K562 (cell line): ENCODE data around the gene GLI3. TPM values are rescaled to one million over a fixed set of nuclear protein-coding genes. Genes with fewer than 3 reads are reported as not detected.

Experiments used
- ATAC-seq: fragments of 200-7000 bp; cut with Tn5 transposase; 3 replicates; pipeline ENCODE4 v1.9.1; 2020; ENCODE audit warnings: moderate library complexity
- BruUV-seq: library from RNA; stranded (reverse); fragments of 400-500 nt; replicated peaks from 2 replicates; lab custom pipeline; 2021; lab: Mats Ljungman, UMichigan
- CTCF ChIA-PET: fragments of 300-600 bp; formaldehyde crosslinking; extraction: SDS; loops from one replicate; lab custom pipeline; 2021; ENCODE audit warnings: low intra/inter-chr PET ratio; lab: Yijun Ruan, JAX
- POLR2A ChIA-PET: fragments of 300-600, 350-650 bp; sonication (Branson Sonifier 250); formaldehyde crosslinking; extraction: SDS; loops from one replicate; lab custom pipeline; 2021; ENCODE audit warnings: antibody characterized with exemption, inconsistent platforms; lab: Yijun Ruan, JAX
- DNase-seq, 4 experiments: peaks; one replicate each; pipeline versions ENCODE4 v3.0.0 to v3.0.0-alpha.2; 2011 to 2018; ENCODE audit warnings: low spot score in 3 of 4, mixed read lengths in 3 of 4; ENCODE audit errors: extremely low read depth in 1 of 4
- FAIRE-seq: peaks from 2 replicates; lab custom pipeline; 2011; peaks lifted over from hg19 to GRCh38; lab: Jason Lieb, UNC
- H2AFZ ChIP-seq: 2 replicates; pipeline ENCODE4 v1.6.0; 2011; ENCODE audit warnings: low read depth, low read length, control low read depth, inconsistent platforms
- H3K27ac ChIP-seq: fragments of 200-600 bp; 3 replicates; pipeline ENCODE4 v1.8.0; 2011; ENCODE audit warnings: low read depth, mild to moderate bottlenecking, control low read depth, inconsistent platforms, low read length, moderate library complexity, mixed read lengths; ENCODE audit errors: extremely low read depth
- H3K27me3 ChIP-seq, 2 experiments: fragments of 300-600 bp in 1 of 2; 2 replicates in 1 of 2; 3 replicates in 1 of 2; pipeline versions ENCODE4 v1.6.0 to v1.8.0; 2011; ENCODE audit warnings: inconsistent platforms in 2 of 2, low read length in 2 of 2, mild to moderate bottlenecking in 1 of 2, mixed read lengths in 1 of 2, moderate library complexity in 1 of 2; ENCODE audit not compliant: control insufficient read depth in 2 of 2, insufficient read depth in 2 of 2
- H3K36me3 ChIP-seq: fragments of 300-600 bp; 3 replicates; pipeline ENCODE4 v1.8.0; 2011; ENCODE audit warnings: mild to moderate bottlenecking, low read length, inconsistent platforms; ENCODE audit not compliant: control insufficient read depth, insufficient read depth
- H3K4me1 ChIP-seq, 2 experiments: fragments of 200-600 bp in 1 of 2; replicated peaks in 1 of 2; 2 replicates in 1 of 2; 3 replicates in 1 of 2; pipeline versions ENCODE4 v1.5.1 to v1.8.0; 2011; ENCODE audit warnings: inconsistent platforms in 2 of 2, low read length in 2 of 2, mild to moderate bottlenecking in 1 of 2, mixed read lengths in 1 of 2, moderate library complexity in 1 of 2; ENCODE audit not compliant: control insufficient read depth in 2 of 2, insufficient read depth in 2 of 2
- H3K4me2 ChIP-seq: 2 replicates; pipeline ENCODE4 v1.6.1; 2011; ENCODE audit warnings: low read length, control low read depth, inconsistent platforms, mixed read lengths; ENCODE audit not compliant: insufficient read depth
- H3K4me3 ChIP-seq: fragments of 200-600 bp; sonication (generic), shearing (Covaris generic); 2 replicates; pipeline ENCODE4 v1.5.1; 2016; ENCODE audit warnings: control low read depth, inconsistent platforms
- H3K79me2 ChIP-seq: fragments of 200-600 bp; 3 replicates; pipeline ENCODE4 v1.8.0; 2011; ENCODE audit warnings: low read length, inconsistent platforms; ENCODE audit not compliant: control insufficient read depth, insufficient read depth
- H3K9ac ChIP-seq, 2 experiments: 2 replicates each; pipeline versions ENCODE4 v1.6.0 to v1.6.1; 2011; ENCODE audit warnings: low read depth in 2 of 2, low read length in 2 of 2, control low read depth in 1 of 2, inconsistent platforms in 1 of 2, mild to moderate bottlenecking in 1 of 2, mixed read lengths in 1 of 2; ENCODE audit not compliant: insufficient read depth in 1 of 2
- H3K9me1 ChIP-seq: one replicate; pipeline ENCODE4 v1.6.0; 2011; ENCODE audit warnings: inconsistent platforms, mild to moderate bottlenecking, low read length, moderate library complexity; ENCODE audit not compliant: control insufficient read depth, insufficient read depth
- H3K9me3 ChIP-seq: replicated peaks from 2 replicates; pipeline ENCODE4 v1.5.1; 2011; ENCODE audit warnings: low read depth, low read length, inconsistent platforms; ENCODE audit not compliant: control insufficient read depth, insufficient read depth
- H4K20me1 ChIP-seq: replicated peaks from 2 replicates; pipeline ENCODE4 v1.6.1; 2011; ENCODE audit warnings: low read length, inconsistent platforms, mixed read lengths; ENCODE audit not compliant: control insufficient read depth, insufficient read depth
- CC2D1A ChIP-seq: fragments of 450-650 bp; IDR thresholded peaks from 2 replicates; pipeline ENCODE4 v1.6.1; 2017; ENCODE audit warnings: mild to moderate bottlenecking
- EGR1 ChIP-seq: fragments of 450-650 bp; conservative IDR thresholded peaks from 2 replicates; pipeline ENCODE4 v1.6.1; 2017; ENCODE audit warnings: mild to moderate bottlenecking
- MCM2 ChIP-seq: fragments of 450-650 bp; IDR thresholded peaks from 2 replicates; pipeline ENCODE4 v1.6.1; 2017; ENCODE audit warnings: low read depth, mild to moderate bottlenecking
- PPARD ChIP-seq: fragments of 250-450 bp; sonication (Bioruptor Pico); IDR thresholded peaks from 2 replicates; pipeline ENCODE4 v1.8.0; 2022; ENCODE audit warnings: inconsistent platforms, mild to moderate bottlenecking, moderate library complexity
- RAD51 ChIP-seq: fragments of 450-650 bp; IDR thresholded peaks from 2 replicates; pipeline ENCODE4 v1.7.1; 2016; ENCODE audit warnings: low read depth, mild to moderate bottlenecking, borderline replicate concordance
- SAP30 ChIP-seq: fragments of 200-600 bp; sonication (generic); IDR thresholded peaks from 2 replicates; pipeline ENCODE4 v1.6.1; 2012; ENCODE audit warnings: borderline replicate concordance, low read depth, mild to moderate bottlenecking, moderate library complexity, low read length, control low read depth, inconsistent platforms; ENCODE audit not compliant: insufficient read depth, poor library complexity, severe bottlenecking
- SMARCA4 ChIP-seq: fragments of 450-650 bp; IDR thresholded peaks from 2 replicates; pipeline ENCODE4 v1.6.1; 2016
- XRCC3 ChIP-seq: fragments of 450-650 bp; IDR thresholded peaks from 2 replicates; pipeline ENCODE4 v1.6.1; 2017; ENCODE audit warnings: mild to moderate bottlenecking, moderate library complexity
- ZFP1 ChIP-seq: fragments of 450-650 bp; formaldehyde crosslinking; IDR thresholded peaks from 2 replicates; pipeline ENCODE4 v1.4.0; 2020; ENCODE audit warnings: mild to moderate bottlenecking, mixed read lengths
- ZNF217 ChIP-seq: sonication (generic); formaldehyde crosslinking; IDR thresholded peaks from 2 replicates; pipeline ENCODE4 v1.8.0; 2022; ENCODE audit warnings: mild to moderate bottlenecking, missing genetic modification reagents
- ZNF707 ChIP-seq: fragments of 250-450 bp; sonication (Bioruptor Pico); conservative IDR thresholded peaks from 2 replicates; pipeline ENCODE4 v1.8.0; 2022; ENCODE audit warnings: inconsistent platforms, mild to moderate bottlenecking, moderate library complexity
- WGBS: fragments of 100-300 bp; shearing (Covaris generic); methylation state at CpG from one replicate; pipeline ENCODE4 v1.1.6; 2016; ENCODE audit warnings: low coverage, mixed read lengths; ENCODE audit not compliant: insufficient coverage; ENCODE audit errors: missing lambda C conversion rate; 5-methylcytosine and 5-hydroxymethylcytosine counted together
- in situ Hi-C: fragments of 300-500 bp; cut with MboI; formaldehyde crosslinking; loops from 4 replicates; pipeline ENCODE4 v1.15.0; 2018; ENCODE audit warnings: inconsistent platforms, mixed read lengths
- intact Hi-C: fragments of 100-400 bp; cut with micrococcal nuclease; formaldehyde crosslinking; loops from 2 replicates; pipeline ENCODE4 v1.14.2; 2022
- polyA plus RNA-seq, 8 experiments: library from polyadenylated mRNA; depleted of rRNA in 4 of 8; stranded (reverse) in 5 of 8; unstranded in 3 of 8; fragments of >200 nt; fragmentation: Nextera tagmentation in 2 of 8; fragmentation: Illumina TruSeq in 1 of 8; extraction: Ambion mirVana in 2 of 8; extraction: Trizol in 1 of 8; gene quantifications; 2 replicates each; pipeline versions ENCODE4 v1.2.1 to v1.2.3, GENCODE V29; 2011 to 2014; ENCODE audit warnings: inconsistent platforms in 1 of 8, missing spikeins in 1 of 8
- total RNA-seq, 7 experiments: library from RNA; depleted of rRNA in 6 of 7; stranded (reverse); fragments of >200 nt in 6 of 7; fragmentation: Illumina TruSeq in 2 of 7; extraction: Trizol in 2 of 7; gene quantifications; 2 replicates each; pipeline versions ENCODE4 v1.2.1 to v1.2.3, GENCODE V29; 2011 to 2021; ENCODE audit warnings: low replicate concordance in 1 of 7
- TF ChIP-seq, protein P1 (sequence below): IDR thresholded peaks from 2 replicates; pipeline ENCODE4 v1.6.1; 2012; ENCODE audit warnings: low read depth, low read length, improper control_type of control experiment, borderline replicate concordance
- TF ChIP-seq, protein P2 (sequence below): sonication (generic); formaldehyde crosslinking; IDR thresholded peaks from 2 replicates; pipeline ENCODE4 v1.9.0; 2022; ENCODE audit warnings: mild to moderate bottlenecking, missing genetic modification reagents
- TF ChIP-seq, protein P3 (sequence below): IDR thresholded peaks from 2 replicates; pipeline ENCODE4 v1.6.1; 2014; ENCODE audit warnings: antibody characterized with exemption
- TF ChIP-seq, protein P4 (sequence below): fragments of 250-450 bp; sonication (Bioruptor Pico); IDR thresholded peaks from 2 replicates; pipeline ENCODE4 v1.8.0; 2022; ENCODE audit warnings: moderate library complexity, mild to moderate bottlenecking, inconsistent platforms
- TF ChIP-seq, protein P5 (sequence below): fragments of 250-450 bp; sonication (Bioruptor Pico); IDR thresholded peaks from 2 replicates; pipeline ENCODE4 v1.9.0; 2021; ENCODE audit warnings: mild to moderate bottlenecking, inconsistent platforms

Gene GLI3
- total and polyA plus RNA-seq, 9 of the 15 experiments (the other 6 are each of a cell fraction or from before 2014, with no cell fraction given) = 0.01 to 0.18 (median 0.07) TPM; not detected in 6

DNA sequence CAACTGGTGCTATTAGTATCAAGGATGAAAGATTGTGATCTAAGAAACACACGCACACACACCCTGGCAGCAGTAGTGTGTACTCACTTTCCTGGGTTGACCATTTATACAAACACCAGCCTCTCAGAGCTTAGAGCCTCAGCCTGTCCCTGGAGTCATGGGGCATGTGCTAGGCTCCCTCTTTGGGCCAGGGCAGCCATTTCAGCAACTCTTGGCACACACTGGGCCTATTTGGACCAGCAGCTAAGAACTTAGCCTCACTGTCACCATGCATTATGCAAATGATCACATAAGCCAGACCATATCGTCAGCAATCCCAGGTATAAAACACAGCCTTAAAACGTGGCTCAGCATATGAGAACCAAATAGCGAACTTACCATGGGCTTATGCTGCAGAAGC lies 51.3 kb downstream of the GLI3 start:
- H3K4me2 ChIP-seq = no peak overlapping the region
- no peaks in the 10 kb centered on the region for H3K4me1 ChIP-seq
- H3K79me2 ChIP-seq = no peaks in the 10 kb centered on the region
- 0% methylated on average over 4 of the region's 4 CpGs for WGBS
- no peak for DNase-seq
- in situ Hi-C loops (no loop called here), intact Hi-C loops (no loop called here)
- no peaks in the 10 kb centered on the region; the same call in 1 of the 2 replicates for H4K20me1 ChIP-seq
- H3K9ac ChIP-seq = no peak overlapping the region
- H3K36me3 ChIP-seq = no peaks in the 10 kb centered on the region
- ChIA-PET CTCF (no interaction called here), POLR2A (no interaction called here)
- no peak for ATAC-seq
- no peak overlapping the region for H2AFZ ChIP-seq
- FAIRE-seq = no peak
- BruUV-seq = no TSS peak
- no peaks in the 10 kb centered on the region for H3K9me3 ChIP-seq
- no peaks in the 10 kb centered on the region for H3K9me1 ChIP-seq
- H3K27me3 ChIP-seq = no peaks in the 10 kb centered on the region
- no peak overlapping the region for H3K4me3 ChIP-seq
- no peak overlapping the region for H3K27ac ChIP-seq
- TF ChIP-seq ZNF217 (CRISPR knock-in tag) (no peak), SAP30 (no peak), EGR1 (no peak), MCM2 (no peak), SMARCA4 (no peak), ZNF707 (CRISPR knock-in tag) (no peak), ZFP1 (CRISPR knock-in tag) (no peak), CC2D1A (no peak), PPARD (no peak), RAD51 (no peak), XRCC3 (no peak)
- TF ChIP-seq, protein P1, sequence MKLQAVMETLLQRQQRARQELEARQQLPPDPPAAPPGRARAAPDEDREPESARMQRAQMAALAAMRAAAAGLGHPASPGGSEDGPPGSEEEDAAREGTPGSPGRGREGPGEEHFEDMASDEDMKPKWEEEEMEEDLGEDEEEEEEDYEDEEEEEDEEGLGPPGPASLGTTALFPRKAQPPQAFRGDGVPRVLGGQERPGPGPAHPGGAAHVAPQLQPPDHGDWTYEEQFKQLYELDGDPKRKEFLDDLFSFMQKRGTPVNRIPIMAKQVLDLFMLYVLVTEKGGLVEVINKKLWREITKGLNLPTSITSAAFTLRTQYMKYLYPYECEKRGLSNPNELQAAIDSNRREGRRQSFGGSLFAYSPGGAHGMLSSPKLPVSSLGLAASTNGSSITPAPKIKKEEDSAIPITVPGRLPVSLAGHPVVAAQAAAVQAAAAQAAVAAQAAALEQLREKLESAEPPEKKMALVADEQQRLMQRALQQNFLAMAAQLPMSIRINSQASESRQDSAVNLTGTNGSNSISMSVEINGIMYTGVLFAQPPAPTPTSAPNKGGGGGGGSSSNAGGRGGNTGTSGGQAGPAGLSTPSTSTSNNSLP = no peak
- TF ChIP-seq, protein P2, sequence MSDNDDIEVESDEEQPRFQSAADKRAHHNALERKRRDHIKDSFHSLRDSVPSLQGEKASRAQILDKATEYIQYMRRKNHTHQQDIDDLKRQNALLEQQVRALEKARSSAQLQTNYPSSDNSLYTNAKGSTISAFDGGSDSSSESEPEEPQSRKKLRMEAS = no peak
- TF ChIP-seq, protein P3, sequence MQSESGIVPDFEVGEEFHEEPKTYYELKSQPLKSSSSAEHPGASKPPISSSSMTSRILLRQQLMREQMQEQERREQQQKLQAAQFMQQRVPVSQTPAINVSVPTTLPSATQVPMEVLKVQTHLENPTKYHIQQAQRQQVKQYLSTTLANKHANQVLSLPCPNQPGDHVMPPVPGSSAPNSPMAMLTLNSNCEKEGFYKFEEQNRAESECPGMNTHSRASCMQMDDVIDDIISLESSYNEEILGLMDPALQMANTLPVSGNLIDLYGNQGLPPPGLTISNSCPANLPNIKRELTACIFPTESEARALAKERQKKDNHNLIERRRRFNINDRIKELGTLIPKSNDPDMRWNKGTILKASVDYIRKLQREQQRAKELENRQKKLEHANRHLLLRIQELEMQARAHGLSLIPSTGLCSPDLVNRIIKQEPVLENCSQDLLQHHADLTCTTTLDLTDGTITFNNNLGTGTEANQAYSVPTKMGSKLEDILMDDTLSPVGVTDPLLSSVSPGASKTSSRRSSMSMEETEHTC = no peak
- TF ChIP-seq, protein P4, sequence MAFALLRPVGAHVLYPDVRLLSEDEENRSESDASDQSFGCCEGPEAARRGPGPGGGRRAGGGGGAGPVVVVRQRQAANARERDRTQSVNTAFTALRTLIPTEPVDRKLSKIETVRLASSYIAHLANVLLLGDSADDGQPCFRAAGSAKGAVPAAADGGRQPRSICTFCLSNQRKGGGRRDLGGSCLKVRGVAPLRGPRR (CRISPR knock-in tag) = no peak
- TF ChIP-seq, protein P5, sequence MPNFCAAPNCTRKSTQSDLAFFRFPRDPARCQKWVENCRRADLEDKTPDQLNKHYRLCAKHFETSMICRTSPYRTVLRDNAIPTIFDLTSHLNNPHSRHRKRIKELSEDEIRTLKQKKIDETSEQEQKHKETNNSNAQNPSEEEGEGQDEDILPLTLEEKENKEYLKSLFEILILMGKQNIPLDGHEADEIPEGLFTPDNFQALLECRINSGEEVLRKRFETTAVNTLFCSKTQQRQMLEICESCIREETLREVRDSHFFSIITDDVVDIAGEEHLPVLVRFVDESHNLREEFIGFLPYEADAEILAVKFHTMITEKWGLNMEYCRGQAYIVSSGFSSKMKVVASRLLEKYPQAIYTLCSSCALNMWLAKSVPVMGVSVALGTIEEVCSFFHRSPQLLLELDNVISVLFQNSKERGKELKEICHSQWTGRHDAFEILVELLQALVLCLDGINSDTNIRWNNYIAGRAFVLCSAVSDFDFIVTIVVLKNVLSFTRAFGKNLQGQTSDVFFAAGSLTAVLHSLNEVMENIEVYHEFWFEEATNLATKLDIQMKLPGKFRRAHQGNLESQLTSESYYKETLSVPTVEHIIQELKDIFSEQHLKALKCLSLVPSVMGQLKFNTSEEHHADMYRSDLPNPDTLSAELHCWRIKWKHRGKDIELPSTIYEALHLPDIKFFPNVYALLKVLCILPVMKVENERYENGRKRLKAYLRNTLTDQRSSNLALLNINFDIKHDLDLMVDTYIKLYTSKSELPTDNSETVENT = no peak
